Peyer's patch (tissue), 4 donors: ENCODE measurements around the gene RAB35.

Experiments
- CTCF ChIP-seq, 6 experiments: fragments of 450-650 bp in 4 of 6; fragments of 200-600 bp in 2 of 6; sonication (generic) in 1 of 6; IDR thresholded peaks; one replicate each; pipeline ENCODE4 v1.5.1; 2017 to 2019; ENCODE audit warnings: antibody characterized with exemption in 6 of 6, mild to moderate bottlenecking in 3 of 6, moderate library complexity in 1 of 6
- POLR2A ChIP-seq, 2 donors: fragments of 450-650 bp; IDR thresholded peaks; one replicate each; pipeline ENCODE4 v1.5.1; 2017; ENCODE audit warnings: antibody characterized with exemption in 2 of 2, mild to moderate bottlenecking in 2 of 2, moderate library complexity in 2 of 2

- TF ChIP-seq CTCF (IDR thresholded peaks at IDR 0.05), result no peak
- no peak for TF ChIP-seq POLR2A (IDR thresholded peaks at IDR 0.05)
These were observed 14.6 kb upstream of the RAB35 start for GRCh38 chr12:120131116-120131515.
